NCI-H146 (cell line): ENCODE data around the gene TRIM38.
A peak's percentile ranks its signal among the peaks of the same experiment; 100 is the strongest.
"Not testable (repeated sequence)": the region's sequence is repeated elsewhere in the genome, so short reads cannot be mapped to it uniquely, and the experiment has no call there.

Experiments
- DNase-seq: peaks from one replicate; lab custom pipeline; 2025; lab: John Stamatoyannopoulos, UW

Gene TRIM38

DNA sequence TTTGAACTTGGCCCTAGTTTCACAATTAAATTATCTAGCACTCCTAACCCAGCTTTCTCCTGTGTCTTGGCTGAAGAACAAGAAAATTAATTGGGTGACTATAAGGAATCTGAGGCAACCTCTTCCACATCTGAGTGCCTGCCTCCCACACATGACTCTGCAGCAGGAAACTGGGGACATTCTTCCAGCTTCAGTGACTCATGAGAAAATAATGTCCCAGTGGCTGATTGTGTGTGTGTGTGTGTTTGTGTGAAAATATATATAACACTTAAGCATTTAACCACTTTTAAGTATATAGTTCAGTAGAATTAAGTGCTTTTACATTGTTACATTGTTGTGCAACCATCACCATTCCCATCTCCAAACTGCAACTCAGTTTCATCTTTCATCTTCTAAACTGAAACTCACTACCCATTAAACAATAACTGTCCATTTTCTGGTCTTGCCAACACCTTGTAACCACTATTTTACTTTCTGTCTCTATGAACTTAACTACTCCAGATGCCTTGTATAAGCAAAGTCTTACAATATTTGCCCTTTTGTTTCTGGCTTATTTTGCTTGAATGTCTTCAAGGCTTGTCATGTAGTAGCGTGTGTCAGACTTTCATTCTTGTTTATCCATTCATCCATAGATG, 8.7 kb downstream of the TRIM38 start:
- DNase-seq, result no peak

DNA sequence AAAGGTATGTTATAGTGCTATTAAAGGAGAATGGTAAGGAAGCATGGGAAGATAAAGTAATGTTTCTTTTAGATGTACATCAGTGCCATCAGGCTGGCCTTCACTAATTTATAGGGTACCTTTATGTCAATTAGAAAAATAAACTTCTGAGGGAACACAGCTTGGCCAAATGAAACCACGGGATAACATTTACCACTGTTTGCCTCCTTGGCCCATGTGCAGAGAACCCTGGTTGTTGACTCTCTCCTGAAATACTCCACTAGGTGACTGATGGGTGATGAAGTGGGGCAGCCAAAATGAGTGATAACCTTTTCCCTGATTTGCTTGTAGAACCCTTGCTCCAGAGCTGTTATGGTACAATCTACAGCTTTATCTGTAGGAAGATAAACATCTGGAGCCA, 9.5 kb downstream of the TRIM38 start:
- DNase-seq, result no peak

DNA sequence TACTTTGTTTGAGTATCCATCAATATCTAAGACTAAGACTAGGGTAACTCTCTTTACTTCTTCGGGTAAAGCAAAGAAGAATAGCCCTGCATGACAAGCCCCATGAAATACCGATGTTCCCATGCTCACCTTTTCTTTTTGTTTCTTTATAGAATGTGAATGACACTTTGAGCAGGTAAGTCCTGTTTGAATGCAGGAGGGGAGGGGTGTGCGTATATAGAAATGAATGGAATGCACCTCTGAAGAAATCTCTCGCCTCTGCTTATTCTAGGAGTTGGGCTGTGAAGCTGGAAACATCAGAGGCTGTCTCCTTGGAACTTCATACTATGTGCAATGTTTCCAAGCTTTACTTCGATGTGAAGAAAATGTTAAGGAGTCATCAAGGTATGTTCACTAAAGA, 10.3 kb downstream of the TRIM38 start:
- no peak for DNase-seq

DNA sequence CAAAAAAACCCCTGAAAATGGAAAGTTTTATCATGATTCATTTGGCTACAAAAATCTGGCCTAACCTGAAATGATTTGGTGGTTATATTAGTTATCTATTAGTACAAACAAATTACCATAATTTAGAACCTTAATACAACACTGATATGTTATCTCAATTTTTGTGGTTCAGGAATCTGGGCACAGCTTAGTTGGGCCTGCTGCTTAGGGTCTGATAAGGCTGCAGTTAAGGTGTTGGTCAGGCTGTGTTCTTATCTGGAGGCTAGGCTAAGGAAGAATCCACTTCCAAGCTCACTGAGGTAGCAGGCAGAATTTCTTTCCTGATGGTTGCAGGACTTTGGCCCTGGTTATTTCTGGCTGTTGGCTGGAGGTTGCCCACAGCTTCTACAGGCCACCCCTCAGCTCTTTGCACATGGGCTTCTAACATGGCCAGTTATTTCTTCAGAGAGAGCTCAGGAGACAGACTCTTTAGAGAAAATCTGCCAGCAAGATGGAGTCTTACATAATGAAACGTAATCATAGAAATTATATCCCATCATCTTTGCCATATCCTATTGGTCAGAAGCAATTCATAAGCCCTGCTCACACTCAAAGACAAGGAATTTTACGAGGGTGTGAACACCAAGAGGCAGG, 11.4 kb downstream of the TRIM38 start:
- no peak for DNase-seq

DNA sequence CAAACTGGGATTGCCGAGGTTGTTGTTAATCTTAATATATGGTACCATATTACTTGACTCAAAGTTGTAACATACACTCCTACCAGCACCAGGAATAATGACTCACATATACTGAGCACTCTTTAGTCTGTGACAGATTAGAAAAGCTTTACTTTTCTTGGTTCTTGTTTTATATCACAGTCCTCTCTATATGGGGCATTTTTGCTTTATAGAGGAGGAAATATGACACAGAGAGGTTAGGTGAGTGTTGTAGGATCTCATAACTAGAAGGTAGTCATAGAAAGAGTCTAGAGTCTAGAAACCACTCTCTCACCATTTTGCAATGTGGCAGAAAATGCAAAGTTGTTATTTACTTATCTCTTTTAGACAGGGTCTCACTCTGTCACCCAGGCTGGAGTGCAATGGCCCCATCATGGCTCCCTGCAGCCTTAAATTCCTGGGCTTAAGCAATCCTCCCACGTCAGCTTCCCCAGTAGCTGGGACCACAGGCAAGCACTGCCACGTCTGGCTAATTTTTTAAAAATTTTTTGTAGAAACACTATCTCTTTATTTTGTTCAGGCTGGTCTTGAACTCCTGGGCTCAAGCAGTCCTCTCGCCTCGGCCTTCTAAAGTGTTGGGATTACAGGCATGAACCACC, 13.4 kb downstream of the TRIM38 start:
- DNase-seq, result no peak

DNA sequence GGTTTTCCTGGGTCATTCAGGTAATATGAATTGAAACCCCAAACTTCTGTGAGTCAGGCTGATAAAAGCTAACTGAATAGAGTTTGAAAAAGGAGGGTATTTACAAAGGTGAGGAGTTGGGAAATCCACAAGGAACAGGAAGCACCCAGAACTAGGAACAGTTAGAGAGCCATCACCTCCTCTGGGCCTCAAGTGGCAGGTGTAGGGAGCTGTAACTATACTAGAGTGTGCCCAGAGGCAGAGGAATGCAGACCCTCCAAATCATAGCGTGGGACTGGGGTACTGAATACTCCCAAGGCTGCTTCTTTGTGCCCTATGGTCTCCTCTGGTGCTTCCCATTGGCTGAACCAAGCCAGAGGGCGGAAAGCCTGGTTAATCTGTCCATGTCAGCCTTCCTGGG, 18.3 kb downstream of the TRIM38 start:
- no peak for DNase-seq

DNA sequence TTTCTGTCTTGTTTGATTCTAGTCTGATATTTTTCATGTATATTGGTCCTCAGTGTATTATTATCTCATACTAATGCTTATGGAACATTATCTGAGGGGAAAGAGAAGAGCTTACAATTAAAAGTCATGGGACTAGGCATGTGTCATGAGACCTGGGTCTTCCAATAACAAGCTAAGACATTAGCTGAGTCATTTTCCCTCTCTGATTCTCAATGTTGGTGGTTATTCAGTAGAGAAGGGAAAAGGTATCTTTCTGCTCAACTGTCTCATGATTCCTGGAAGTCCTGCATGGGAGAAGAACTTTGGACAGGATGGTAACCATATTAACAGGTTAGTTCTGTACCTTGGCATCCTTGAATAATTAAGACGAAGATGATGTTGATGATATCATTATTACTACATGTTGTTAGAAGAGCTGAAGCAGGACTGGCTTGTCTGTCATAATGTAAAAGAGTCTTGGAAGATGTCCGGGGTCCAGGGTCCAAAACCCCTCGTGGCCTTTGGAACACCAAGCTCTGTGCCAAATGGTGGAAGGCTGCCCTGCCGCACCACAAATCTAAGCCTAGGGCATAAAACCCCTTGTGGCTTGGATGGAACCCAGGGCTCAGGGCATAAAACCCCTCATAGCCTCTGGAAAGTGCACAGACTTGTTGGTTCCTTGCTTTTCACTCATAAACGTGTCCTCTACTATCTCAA, 19.1 kb downstream of the TRIM38 start:
- no peak for DNase-seq

DNA sequence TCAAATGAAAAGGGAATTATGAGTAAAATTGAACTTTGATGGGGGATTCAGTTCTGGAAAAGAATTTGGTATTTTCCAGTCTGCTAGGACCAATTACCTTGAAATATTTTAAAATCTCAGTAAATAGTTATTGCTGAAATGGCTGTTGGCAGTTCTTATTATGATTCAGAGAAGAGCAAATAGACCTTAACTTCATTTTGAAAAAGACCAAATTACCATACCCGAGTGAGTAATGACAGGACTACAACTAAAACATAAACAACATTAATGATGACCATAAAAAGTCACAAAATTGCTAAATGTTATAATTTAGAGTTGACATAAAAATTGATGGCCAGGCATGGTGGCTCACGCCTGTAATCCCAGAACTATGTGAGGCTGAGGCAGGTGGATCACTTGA, 21.7 kb downstream of the TRIM38 start:
- no peak for DNase-seq

DNA sequence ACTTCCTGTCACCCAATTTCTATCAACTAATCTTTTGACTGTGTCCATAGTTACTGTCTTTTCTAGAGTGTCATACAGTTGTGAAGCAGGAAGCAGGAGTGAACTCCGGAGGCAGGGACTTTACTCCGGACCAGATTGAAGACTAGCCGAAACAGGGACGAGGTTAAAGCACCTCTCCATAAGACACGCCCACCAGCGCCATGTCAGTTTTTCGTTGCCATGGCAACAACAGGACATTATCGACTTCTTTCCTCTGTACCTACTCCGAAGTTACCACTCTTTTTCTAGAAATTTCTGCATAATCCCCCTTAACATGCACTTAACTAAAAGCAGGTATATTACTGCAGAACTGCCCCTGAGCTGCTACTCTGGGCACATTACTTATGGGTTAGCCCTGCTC, 25.2 kb downstream of the TRIM38 start:
- DNase-seq, result no peak

DNA sequence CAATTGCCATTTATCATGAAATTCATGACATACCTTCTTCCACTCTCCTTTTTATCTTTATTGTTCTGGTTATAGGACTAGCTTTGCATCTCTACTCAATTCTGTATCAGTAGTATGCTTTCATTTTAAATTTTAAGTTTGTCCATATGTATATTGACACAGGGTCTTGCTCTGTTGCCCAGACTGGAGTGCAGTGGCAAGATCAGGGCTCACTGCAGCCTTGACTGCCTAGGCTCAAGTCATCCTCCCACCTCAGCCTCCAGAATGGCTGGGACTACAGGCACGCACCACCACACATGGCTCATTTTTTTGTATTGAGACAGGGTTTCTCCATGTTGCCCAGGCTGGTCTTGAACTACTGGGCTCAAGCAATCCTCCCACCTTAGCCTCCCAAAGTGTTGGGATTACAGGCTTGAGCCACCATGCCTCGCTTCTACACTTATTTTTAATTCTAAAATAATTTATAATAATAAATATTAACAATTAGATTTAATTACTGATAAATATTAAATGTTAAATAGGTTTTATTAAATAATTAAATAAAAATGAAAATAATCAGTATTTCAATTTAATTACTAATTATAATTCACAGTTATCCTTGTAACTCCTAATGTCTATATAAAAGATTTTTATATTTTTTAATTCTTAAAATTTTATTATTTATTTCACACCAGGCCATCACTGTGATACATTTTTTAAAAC, 27.7 kb downstream of the TRIM38 start:
- DNase-seq, result no peak

DNA sequence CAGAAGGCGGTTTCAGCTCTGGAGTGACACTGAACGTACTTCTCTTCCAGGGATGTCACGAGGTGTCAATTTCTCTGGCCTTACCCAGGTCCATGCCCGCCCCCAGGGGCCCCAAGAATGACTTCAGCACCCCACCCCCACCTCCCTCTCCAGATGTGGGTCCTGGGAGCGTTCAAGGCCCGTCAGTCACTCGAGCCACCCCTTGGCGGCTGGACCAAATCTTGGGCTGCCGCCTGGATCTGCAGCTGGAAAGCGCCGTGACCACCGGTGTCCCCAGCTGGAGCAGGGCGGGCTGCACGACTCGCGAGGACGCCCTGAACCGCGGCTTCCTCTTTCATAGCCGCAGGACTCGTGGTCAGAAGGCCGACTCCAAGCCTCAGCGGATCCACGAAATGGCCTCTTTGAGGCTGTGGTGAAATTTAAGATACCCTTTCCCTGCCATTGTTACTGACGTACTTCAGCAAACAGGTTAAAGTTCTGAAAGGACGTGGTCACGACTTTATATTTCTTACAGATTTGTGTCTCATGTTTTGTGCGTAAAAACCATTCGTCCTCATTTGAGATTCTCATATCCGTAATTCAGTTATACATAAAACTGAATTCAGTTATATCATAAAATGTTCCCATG, 29.3 kb downstream of the TRIM38 start:
- peak; percentile 92 for DNase-seq

DNA sequence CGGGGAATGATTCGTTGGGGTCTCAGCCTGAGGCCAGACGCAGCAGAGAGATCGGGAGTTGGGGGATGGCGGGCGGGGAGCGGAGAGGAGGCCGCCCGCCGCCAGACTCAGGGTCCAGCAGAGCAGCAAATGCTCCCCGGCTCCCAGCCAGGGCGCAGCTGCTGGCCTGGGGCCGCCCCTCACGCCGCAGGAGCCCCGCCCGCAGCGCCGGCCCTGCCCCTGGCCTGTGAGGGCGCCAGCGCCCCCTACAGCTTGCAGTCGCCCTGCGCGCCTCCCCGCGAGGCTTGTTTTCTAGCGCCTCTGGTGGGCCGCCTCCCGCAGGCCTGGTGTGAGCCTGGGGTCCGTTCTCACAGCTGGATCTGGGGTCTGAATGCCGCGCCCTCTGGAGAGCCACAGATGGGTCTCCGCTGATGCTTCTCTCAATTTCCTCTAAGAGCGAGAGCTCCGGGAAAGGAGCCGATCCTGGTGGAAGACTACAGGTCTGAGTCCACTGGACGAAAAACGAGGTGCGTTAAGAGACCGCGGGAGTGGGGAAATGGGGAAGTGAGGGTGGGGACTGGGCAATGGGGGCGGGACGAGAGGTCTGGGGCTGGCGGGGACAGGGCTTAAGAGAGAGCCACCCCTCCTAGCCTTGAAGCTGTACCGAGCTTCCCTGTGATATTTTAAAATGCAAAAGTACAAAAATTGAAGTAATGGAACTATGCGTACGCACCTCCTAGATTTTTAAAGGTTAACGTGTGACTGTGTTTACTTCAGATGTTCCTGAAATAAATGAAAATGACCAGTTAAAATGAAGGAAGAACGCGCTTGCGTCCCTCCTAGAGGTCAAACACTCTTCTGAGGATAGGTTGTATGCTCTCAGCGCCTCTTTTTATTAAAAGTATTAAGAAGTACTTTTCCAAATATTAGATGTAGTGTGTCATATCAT, 30.1 kb downstream of the TRIM38 start:
- peak; percentile 95 for DNase-seq

DNA sequence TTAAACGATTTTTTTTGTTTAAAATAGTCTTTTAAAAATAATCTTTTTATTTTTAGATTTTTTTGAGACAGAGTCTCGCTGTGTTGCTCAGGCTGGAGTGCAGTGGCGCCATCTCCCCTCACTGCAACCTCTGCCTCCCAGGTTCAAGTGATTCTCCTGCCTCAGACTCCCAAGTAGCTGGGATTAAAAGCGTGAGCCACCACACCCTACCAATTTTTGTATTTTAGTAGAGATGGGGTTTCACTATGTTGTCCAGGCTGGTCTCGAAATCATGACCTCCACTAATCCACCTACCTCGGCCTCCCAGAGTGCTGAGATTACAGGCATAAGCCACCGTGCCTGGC, 30.7 kb downstream of the TRIM38 start:
- DNase-seq, result not testable (repeated sequence)

DNA sequence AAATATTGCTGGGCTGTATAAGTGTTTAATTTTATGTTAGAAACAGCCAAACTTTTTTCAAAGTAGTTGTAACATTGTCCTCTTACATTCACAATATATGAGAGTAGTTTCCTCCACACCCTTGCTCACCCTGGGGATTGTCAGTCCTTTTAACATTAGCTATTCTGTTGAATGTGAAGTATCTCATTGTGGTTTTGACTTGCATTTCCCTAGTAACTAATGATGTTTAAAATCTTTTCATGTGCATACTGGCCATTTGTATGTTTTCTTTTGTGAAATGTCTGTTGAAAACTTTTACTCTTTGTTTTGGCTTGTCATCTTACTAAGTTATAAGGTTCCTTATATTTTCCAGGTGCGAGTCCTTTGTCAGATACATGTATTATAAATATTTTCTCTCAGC, 32.9 kb downstream of the TRIM38 start:
- no peak for DNase-seq

DNA sequence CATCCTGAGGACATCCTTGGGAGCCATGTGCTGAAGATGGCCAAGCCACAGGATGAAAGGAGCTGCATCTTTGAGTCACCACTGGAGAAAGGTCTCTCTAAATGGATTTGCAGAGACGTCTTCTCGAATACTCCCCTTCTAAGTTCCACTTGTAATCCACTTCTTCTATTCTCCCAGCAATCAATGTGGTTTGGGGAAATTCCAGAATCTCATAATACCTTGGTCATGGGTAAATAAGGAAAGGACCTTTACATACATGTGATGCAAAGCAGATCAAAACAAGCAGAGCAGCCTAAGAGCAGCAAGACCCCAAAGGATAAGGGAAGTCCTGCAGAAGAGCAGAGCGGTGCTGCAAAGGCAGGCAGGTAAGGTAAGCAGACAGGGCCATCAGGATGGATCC, 35.3 kb downstream of the TRIM38 start:
- no peak for DNase-seq

DNA sequence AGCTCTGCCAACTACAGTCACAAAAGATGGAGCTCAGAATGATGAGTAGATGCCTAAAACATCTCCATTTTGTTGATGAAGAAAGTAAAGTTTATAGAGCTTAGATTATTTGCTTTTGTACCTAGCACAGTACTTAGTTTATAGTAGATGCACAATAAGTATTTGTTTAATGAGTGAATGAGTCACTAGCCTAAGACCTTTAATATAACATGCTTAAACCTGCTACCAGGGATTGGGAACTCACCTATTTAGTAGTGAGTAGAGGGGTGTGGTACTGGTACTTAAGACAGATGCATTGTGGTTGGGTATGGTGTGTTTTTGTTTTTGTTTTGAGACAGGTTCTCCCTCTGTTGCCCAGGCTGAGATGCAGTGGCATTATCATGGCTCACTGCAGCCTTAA, 35.8 kb downstream of the TRIM38 start:
- DNase-seq, result no peak

DNA sequence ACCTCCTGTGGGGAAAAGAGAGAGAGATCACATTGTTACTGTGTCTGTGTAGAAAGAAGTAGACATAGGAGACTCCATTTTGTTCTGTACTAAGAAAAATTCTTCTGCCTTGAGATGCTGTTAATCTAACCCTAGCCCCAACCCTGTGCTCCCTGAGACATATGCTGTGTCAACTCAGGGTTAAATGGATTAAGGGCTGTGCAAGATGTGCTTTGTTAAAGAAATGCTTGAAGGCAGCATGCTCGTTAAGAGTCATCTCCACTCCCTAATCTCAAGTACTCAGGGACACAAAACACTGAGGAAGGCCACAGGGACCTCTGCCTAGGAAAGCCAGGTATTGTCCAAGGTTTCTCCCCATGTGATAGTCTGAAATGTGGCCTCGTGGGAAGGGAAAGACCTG, 36.6 kb downstream of the TRIM38 start:
- not testable (repeated sequence) for DNase-seq

DNA sequence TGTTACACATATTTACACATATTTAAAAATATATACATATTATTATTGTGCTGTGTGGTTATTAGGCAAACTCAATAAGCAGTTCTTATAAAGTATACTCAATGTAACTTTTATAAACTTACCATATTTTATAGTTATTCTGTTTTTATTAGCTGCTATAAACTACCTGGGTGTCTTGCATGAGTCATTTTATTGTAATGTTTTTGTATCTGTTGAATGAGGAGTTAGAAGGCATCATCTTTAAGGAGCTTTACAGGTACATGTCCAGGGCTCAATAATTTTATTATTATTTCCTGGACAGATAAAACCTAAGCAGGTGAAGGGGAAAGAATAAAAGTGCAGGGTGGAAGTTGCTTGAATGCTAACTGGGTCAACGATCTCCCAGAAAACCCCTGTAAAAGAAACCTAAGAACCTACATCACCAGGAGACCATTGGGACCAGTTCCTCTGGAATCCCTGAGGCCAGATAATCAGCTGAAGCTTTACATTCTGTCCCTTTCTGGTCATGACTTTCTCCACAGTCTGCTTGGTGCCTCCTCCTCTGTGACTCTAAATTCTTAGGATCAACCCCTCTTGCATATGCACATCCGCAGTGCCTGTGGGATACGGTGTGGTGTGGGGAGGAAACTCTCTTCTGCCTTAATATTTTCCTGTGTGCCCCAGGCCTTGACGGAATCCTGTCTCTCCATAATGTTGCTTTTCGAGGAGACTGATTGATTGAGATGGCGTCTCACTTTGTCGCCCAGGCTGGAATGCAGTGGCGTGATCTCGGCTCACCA, 38.0 kb downstream of the TRIM38 start:
- DNase-seq, result no peak

DNA sequence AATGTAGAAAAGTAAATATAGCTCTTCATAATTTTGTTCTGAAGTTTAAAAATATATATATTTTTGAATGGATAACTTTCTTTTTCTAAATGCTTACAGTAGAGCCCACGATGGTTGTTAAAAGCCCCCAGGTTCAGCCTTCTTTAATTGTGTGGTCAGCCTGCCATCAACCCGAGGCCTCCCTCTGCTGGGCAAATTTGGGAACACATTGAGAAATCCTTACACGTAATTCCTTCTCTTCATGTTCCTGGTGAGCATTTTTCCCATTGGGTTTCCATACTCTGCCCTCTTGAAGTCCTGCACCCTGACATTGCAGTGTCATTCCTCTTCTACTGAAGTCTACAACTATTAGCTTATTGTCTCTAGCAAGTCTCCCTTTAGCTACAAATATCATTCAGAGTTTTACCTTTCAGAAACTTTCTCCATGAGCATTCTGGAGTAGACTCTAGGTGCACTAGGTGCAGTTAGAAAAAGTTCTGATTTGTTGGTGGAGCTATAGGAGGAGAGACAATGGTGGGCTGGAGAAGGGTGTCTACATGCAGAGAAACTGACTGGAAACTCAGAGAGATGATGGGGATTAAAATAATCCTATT, 40.6 kb downstream of the TRIM38 start:
- DNase-seq, result peak; percentile 52
